ENCODE data around the gene PSME1. TPM values are rescaled to one million over a fixed set of nuclear protein-coding genes. Genes with fewer than 3 reads are reported as not detected.

Gene PSME1
- total and polyA plus RNA-seq, 10 of the 15 experiments (the other 5 are each of a cell fraction or from before 2014, with no cell fraction given), result 250 to 1,378 (median 412) TPM

GRCh38 chr14:24098927-24099813 lies 36.8 kb upstream of the PSME1 start:
- no peaks in the 10 kb centered on the region for H3K4me1 ChIP-seq (ENCODE audit: control insufficient read depth, insufficient read depth, low read length)
- in situ Hi-C loops (cut with MboI) (no loop called here), intact Hi-C loops (cut with micrococcal nuclease; ENCODE audit: unreplicated experiment) (no loop called here)
- FAIRE-seq, result no peak
- POLR2A ChIA-PET, result no interaction called here
- no peak overlapping the region for H2AFZ ChIP-seq (ENCODE audit: control insufficient read depth, low read depth, low read length)
- no peaks in the 10 kb centered on the region for H4K20me1 ChIP-seq (ENCODE audit: control insufficient read depth, insufficient read depth)
- SMC1A ChIA-PET (ENCODE audit: uncharacterized antibody, unreplicated experiment), result interaction anchor here (1.6 kb wide), 1 partner anchor 11 kb away, joined by 3 read pairs; no protein-coding TSS in a partner anchor
- no peak for TF ChIP-seq ATF7 (IDR thresholded peaks at IDR 0.05; ENCODE audit: low read depth)
- CTCF ChIA-PET, result interaction anchor here (1.6 to 11.2 kb wide), 2 partner anchors 6 to 10 kb away, joined by 8 to 294 read pairs; no protein-coding TSS in a partner anchor
- no TSS peak for BruUV-seq (replicated peaks)
- H3K27ac ChIP-seq (ENCODE audit: control insufficient read depth, insufficient read depth), result no peak overlapping the region
- RAD21 ChIA-PET (ENCODE audit: unreplicated experiment), result no interaction called here
- peaks cover 21% of the 10 kb centered on the region for H3K79me2 ChIP-seq (ENCODE audit: control insufficient read depth, insufficient read depth, low read length)
- no peak for DNase-seq (ENCODE audit: low read depth, low spot score)
- peaks cover 11 to 14% of the 10 kb centered on the region in 2 experiments; a peak in 3 of 4 replicates for H3K36me3 ChIP-seq (ENCODE audit: control insufficient read depth in 2 of 2, insufficient read depth in 2 of 2, low read length in 1 of 2)
- H3K9me3 ChIP-seq (replicated peaks; ENCODE audit: control insufficient read depth, insufficient read depth, low read length), result no peaks in the 10 kb centered on the region
- ATAC-seq, result no peak
- no peaks in the 10 kb centered on the region for H3K27me3 ChIP-seq (replicated peaks in 1 of 2; ENCODE audit: control insufficient read depth in 2 of 2, insufficient read depth in 2 of 2, low read length in 1 of 2)
- WGBS (ENCODE audit: insufficient coverage, insufficient replicate concordance, low lambda C conversion rate, missing lambda C conversion rate), result 98% methylated on average over 17 of the region's 17 CpGs
- H3K4me2 ChIP-seq (ENCODE audit: control insufficient read depth, insufficient read depth), result no peak overlapping the region
- no peak overlapping the region for H3K4me3 ChIP-seq
- no peak overlapping the region for H3K9ac ChIP-seq (ENCODE audit: control insufficient read depth, insufficient read depth, low read length)

GRCh38 chr14:24100197-24100981 lies 35.6 kb upstream of the PSME1 start:
- DNase-seq (ENCODE audit: low read depth, low spot score) (no peak), FAIRE-seq (no peak), ATAC-seq (no peak)
- Histone ChIP-seq H3K4me3 (no peak overlapping the region), H3K9me3 (replicated peaks; ENCODE audit: control insufficient read depth, insufficient read depth, low read length) (no peaks in the 10 kb centered on the region), H3K27ac (ENCODE audit: control insufficient read depth, insufficient read depth) (no peak overlapping the region), H3K4me1 (ENCODE audit: control insufficient read depth, insufficient read depth, low read length) (no peaks in the 10 kb centered on the region), H3K27me3 (replicated peaks in 1 of 2; ENCODE audit: control insufficient read depth in 2 of 2, insufficient read depth in 2 of 2, low read length in 1 of 2) (no peaks in the 10 kb centered on the region), H2AFZ (ENCODE audit: control insufficient read depth, low read depth, low read length) (no peak overlapping the region), H4K20me1 (ENCODE audit: control insufficient read depth, insufficient read depth) (no peaks in the 10 kb centered on the region), H3K9ac (ENCODE audit: control insufficient read depth, insufficient read depth, low read length) (no peak overlapping the region), H3K79me2 (ENCODE audit: control insufficient read depth, insufficient read depth, low read length) (peaks cover 9% of the 10 kb centered on the region), H3K36me3 (ENCODE audit: control insufficient read depth in 2 of 2, insufficient read depth in 2 of 2, low read length in 1 of 2) (peaks cover 11 to 14% of the 10 kb centered on the region in 2 experiments; a peak in 3 of 4 replicates), H3K4me2 (ENCODE audit: control insufficient read depth, insufficient read depth) (no peak overlapping the region)
- POLR2A ChIA-PET, result interaction anchor here (1.0 kb wide), 1 partner anchor 13 kb away, joined by 3 read pairs; no protein-coding TSS in a partner anchor
- SMC1A ChIA-PET (ENCODE audit: uncharacterized antibody, unreplicated experiment), result interaction anchor here (0.8 to 1.6 kb wide), 2 partner anchors 8 to 9 kb away, joined by 3 to 4 read pairs; no protein-coding TSS in a partner anchor
- BruUV-seq (replicated peaks), result no TSS peak
- WGBS (ENCODE audit: insufficient coverage, insufficient replicate concordance, low lambda C conversion rate, missing lambda C conversion rate), result 71% methylated on average over 4 of the region's 4 CpGs
- CTCF ChIA-PET, result interaction anchor here (1.6 to 11.3 kb wide), 3 partner anchors 7 to 42 kb away, joined by 7 to 294 read pairs (median 8); partner anchors contain the start of gene PCK2
- intact Hi-C loops (cut with micrococcal nuclease; ENCODE audit: unreplicated experiment) (no loop called here), in situ Hi-C loops (cut with MboI) (loop anchor here (25.0 kb wide), 1 partner anchor 788 kb away; the partner anchor contains the start of genes BCL2L2, PABPN1 and PPP1R3E)
- RAD21 ChIA-PET (ENCODE audit: unreplicated experiment), result interaction anchor here (1.2 kb wide), 1 partner anchor 8 kb away, joined by 3 read pairs; no protein-coding TSS in a partner anchor
- no peak for TF ChIP-seq POLR2AphosphoS2 (IDR thresholded peaks at IDR 0.05; ENCODE audit: low read depth, low read length)
- TF ChIP-seq MTA3 (IDR thresholded peaks at IDR 0.05; ENCODE audit: borderline replicate concordance, low read length), result no peak
- TF ChIP-seq EED (IDR thresholded peaks at IDR 0.05; ENCODE audit: low read depth), result no peak
- no peak for TF ChIP-seq ZSCAN29 (IDR thresholded peaks at IDR 0.05)
- TF ChIP-seq USF1 (IDR thresholded peaks at IDR 0.05; ENCODE audit: borderline replicate concordance, extremely low read length, insufficient read depth, low read depth, low read length), result no peak
- no peak for TF ChIP-seq ZNF207 (IDR thresholded peaks at IDR 0.05; ENCODE audit: borderline replicate concordance)
- no peak for TF ChIP-seq EP300 (IDR thresholded peaks at IDR 0.05; ENCODE audit: borderline replicate concordance in 1 of 2, control insufficient read depth in 1 of 2, low read depth in 2 of 2, low read length in 2 of 2)
- no peak for TF ChIP-seq TARDBP (IDR thresholded peaks at IDR 0.05; ENCODE audit: borderline replicate concordance)
- TF ChIP-seq CHD2 (IDR thresholded peaks at IDR 0.05; ENCODE audit: borderline replicate concordance, low read depth, low read length), result no peak
- TF ChIP-seq POLR2A (IDR thresholded peaks at IDR 0.05; ENCODE audit: low read depth, low read length), result no peak
